DOHH2 (cell line): ENCODE data around the gene AMBRA1.

Source experiments
- H3F3A ChIP-seq: fragments of 200-600 bp; sonication (generic), shearing (Covaris generic); 2 replicates; pipeline ENCODE4 v1.6.0; 2016; ENCODE audit warnings: antibody characterized with exemption, mild to moderate bottlenecking; ENCODE audit not compliant: control insufficient read depth, insufficient read depth
- H3K27ac ChIP-seq: fragments of 200-600 bp; sonication (generic); 2 replicates; pipeline ENCODE4 v1.5.1; 2014; ENCODE audit warnings: low read depth, mild to moderate bottlenecking, low read length, moderate library complexity
- H3K27me3 ChIP-seq: fragments of 200-600 bp; sonication (generic); 2 replicates; pipeline ENCODE4 v1.6.1; 2014; ENCODE audit warnings: mild to moderate bottlenecking, low read length, mixed read lengths; ENCODE audit not compliant: control insufficient read depth
- H3K36me3 ChIP-seq: fragments of 200-600 bp; sonication (generic); 2 replicates; pipeline ENCODE4 v1.6.1; 2014; ENCODE audit warnings: mild to moderate bottlenecking, low read length, moderate library complexity, mixed read lengths; ENCODE audit not compliant: control insufficient read depth
- H3K4me1 ChIP-seq: fragments of 200-600 bp; sonication (generic); 2 replicates; pipeline ENCODE4 v1.6.1; 2014; ENCODE audit warnings: mild to moderate bottlenecking, low read length, mixed read lengths; ENCODE audit not compliant: control insufficient read depth
- H3K4me2 ChIP-seq: fragments of 200-600 bp; sonication (generic); 2 replicates; pipeline ENCODE4 v1.6.0; 2014; ENCODE audit warnings: mild to moderate bottlenecking, low read length, moderate library complexity
- H3K4me3 ChIP-seq: fragments of 200-600 bp; sonication (generic); 2 replicates; pipeline ENCODE4 v1.5.1; 2014; ENCODE audit warnings: mild to moderate bottlenecking, low read length, mixed read lengths
- H3K79me2 ChIP-seq: fragments of 200-600 bp; sonication (generic); 2 replicates; pipeline ENCODE4 v1.6.1; 2014; ENCODE audit warnings: mild to moderate bottlenecking, low read length, mixed read lengths; ENCODE audit not compliant: control insufficient read depth
- H3K9me2 ChIP-seq: fragments of 200-600 bp; sonication (generic); replicated peaks from 2 replicates; pipeline ENCODE4 v1.6.1; 2014; ENCODE audit warnings: mild to moderate bottlenecking, low read length, mixed read lengths; ENCODE audit not compliant: control insufficient read depth
- H3K9me3 ChIP-seq: fragments of 200-600 bp; sonication (generic); 2 replicates; pipeline ENCODE4 v1.6.1; 2014; ENCODE audit warnings: antibody characterized with exemption, low read length, mixed read lengths; ENCODE audit not compliant: control insufficient read depth, insufficient read depth
- H4K20me1 ChIP-seq: fragments of 200-600 bp; sonication (generic); 2 replicates; pipeline ENCODE4 v1.6.0; 2014; ENCODE audit warnings: low read depth, mild to moderate bottlenecking, antibody characterized with exemption, low read length, moderate library complexity; ENCODE audit not compliant: control insufficient read depth, insufficient read depth
- CTCF ChIP-seq: fragments of 200-600 bp; sonication (generic); IDR thresholded peaks from one replicate; pipeline ENCODE4 v1.5.1; 2014; ENCODE audit warnings: antibody characterized with exemption, mild to moderate bottlenecking, low read depth, low read length; ENCODE audit not compliant: poor library complexity, severe bottlenecking
- EZH2phosphoT487 ChIP-seq: fragments of 200-600 bp; sonication (generic); IDR thresholded peaks from 2 replicates; pipeline ENCODE4 v1.6.1; 2017; ENCODE audit warnings: borderline replicate concordance, mild to moderate bottlenecking, antibody characterized with exemption, low read length, moderate library complexity, mixed read lengths

The AMBRA1 gene

GRCh38 chr11:46469926-46470325 is 123.9 kb downstream of the AMBRA1 start:
- no peak overlapping the region for H3K4me2 ChIP-seq
- H3K4me1 ChIP-seq = no peaks in the 10 kb centered on the region
- TF ChIP-seq EZH2phosphoT487 (no peak), CTCF (no peak)
- H3K4me3 ChIP-seq = no peak overlapping the region
- no peak overlapping the region for H3K27ac ChIP-seq
- H3K9me2 ChIP-seq = no peaks in the 10 kb centered on the region
- no peaks in the 10 kb centered on the region for H3K36me3 ChIP-seq
- H3K27me3 ChIP-seq = no peaks in the 10 kb centered on the region
- H3F3A ChIP-seq = no peaks in the 10 kb centered on the region
- no peaks in the 10 kb centered on the region for H4K20me1 ChIP-seq
- no peaks in the 10 kb centered on the region for H3K79me2 ChIP-seq
- H3K9me3 ChIP-seq = no peaks in the 10 kb centered on the region

GRCh38 chr11:46465683-46466082 is 128.1 kb downstream of the AMBRA1 start:
- H3K4me1 ChIP-seq = no peaks in the 10 kb centered on the region
- H3K36me3 ChIP-seq = no peaks in the 10 kb centered on the region
- H3F3A ChIP-seq = no peaks in the 10 kb centered on the region
- no peak overlapping the region for H3K4me2 ChIP-seq
- H3K9me3 ChIP-seq = no peaks in the 10 kb centered on the region
- H3K27me3 ChIP-seq = no peaks in the 10 kb centered on the region
- no peak overlapping the region for H3K27ac ChIP-seq
- no peaks in the 10 kb centered on the region for H3K79me2 ChIP-seq
- H3K4me3 ChIP-seq = no peak overlapping the region
- TF ChIP-seq EZH2phosphoT487 (no peak), CTCF (no peak)
- no peaks in the 10 kb centered on the region for H4K20me1 ChIP-seq
- no peaks in the 10 kb centered on the region for H3K9me2 ChIP-seq

- no peaks in the 10 kb centered on the region for H4K20me1 ChIP-seq
These were observed 130.0 kb downstream of the AMBRA1 start for GRCh38 chr11:46463701-46464421.

More at GRCh38 chr11:46463701-46464421, 130.0 kb downstream of the AMBRA1 start:
- H3K4me3 ChIP-seq = no peak overlapping the region
- H3K79me2 ChIP-seq = no peaks in the 10 kb centered on the region
- H3K36me3 ChIP-seq = no peaks in the 10 kb centered on the region
- H3K27me3 ChIP-seq = no peaks in the 10 kb centered on the region
- H3K27ac ChIP-seq = no peak overlapping the region
- no peak for TF ChIP-seq CTCF
- no peaks in the 10 kb centered on the region for H3F3A ChIP-seq
- H3K9me3 ChIP-seq = no peaks in the 10 kb centered on the region
- H3K9me2 ChIP-seq = no peaks in the 10 kb centered on the region
- no peaks in the 10 kb centered on the region for H3K4me1 ChIP-seq
- H3K4me2 ChIP-seq = no peak overlapping the region
